Keratinocyte (primary cell): ENCODE data around the gene DCAKD. TPM values are rescaled to one million over a fixed set of nuclear protein-coding genes. Genes with fewer than 3 reads are reported as not detected.

ENCODE experiments used
- DNase-seq: peaks from one replicate; pipeline ENCODE4 v3.0.0-alpha.2; 2011; ENCODE audit warnings: low read depth, missing footprints, low spot score
- FAIRE-seq: peaks from 2 replicates; lab custom pipeline; 2011; peaks lifted over from hg19 to GRCh38; lab: Jason Lieb, UNC
- H2AFZ ChIP-seq: 2 replicates; pipeline ENCODE4 v1.6.0; 2012; ENCODE audit warnings: low read length, control low read depth, inconsistent platforms; ENCODE audit not compliant: control insufficient read depth
- H3K27ac ChIP-seq: 2 replicates; pipeline ENCODE4 v1.5.1; 2011; ENCODE audit warnings: low read length; ENCODE audit not compliant: control insufficient read depth, insufficient read depth
- H3K27me3 ChIP-seq: 3 replicates; pipeline ENCODE4 v1.6.0; 2011; ENCODE audit warnings: low read length; ENCODE audit not compliant: control insufficient read depth, insufficient read depth; ENCODE audit errors: extremely low read depth
- H3K36me3 ChIP-seq, 2 experiments: 2 replicates in 1 of 2; 3 replicates in 1 of 2; pipeline ENCODE4 v1.5.1; 2011; ENCODE audit warnings: low read length in 2 of 2, mild to moderate bottlenecking in 1 of 2; ENCODE audit not compliant: control insufficient read depth in 2 of 2, insufficient read depth in 2 of 2; ENCODE audit errors: extremely low read depth in 1 of 2
- H3K4me1 ChIP-seq: 3 replicates; pipeline ENCODE4 v1.5.1; 2011; ENCODE audit warnings: low read length; ENCODE audit not compliant: control insufficient read depth, insufficient read depth; ENCODE audit errors: extremely low read depth
- H3K4me2 ChIP-seq: 3 replicates; pipeline ENCODE4 v1.6.0; 2011; ENCODE audit warnings: low read depth, low read length; ENCODE audit not compliant: control insufficient read depth, insufficient read depth; ENCODE audit errors: extremely low read depth
- H3K4me3 ChIP-seq, 3 experiments: fragments of 200-600 bp in 1 of 3; sonication (generic) in 1 of 3; 2 replicates in 2 of 3; 3 replicates in 1 of 3; pipeline ENCODE4 v1.5.1; 2011 to 2016; ENCODE audit warnings: low read length in 3 of 3, mild to moderate bottlenecking in 3 of 3, control low read depth in 2 of 3, inconsistent platforms in 1 of 3, low read depth in 1 of 3, mixed read lengths in 1 of 3, mixed run types in 1 of 3, moderate library complexity in 1 of 3; ENCODE audit not compliant: control insufficient read depth in 2 of 3, insufficient read depth in 2 of 3; ENCODE audit errors: extremely low read depth in 1 of 3
- H3K79me2 ChIP-seq: 2 replicates; pipeline ENCODE4 v1.6.0; 2012; ENCODE audit warnings: low read length; ENCODE audit not compliant: control insufficient read depth, insufficient read depth
- H3K9ac ChIP-seq: 3 replicates; pipeline ENCODE4 v1.6.0; 2011; ENCODE audit warnings: low read length; ENCODE audit not compliant: control insufficient read depth, insufficient read depth; ENCODE audit errors: extremely low read depth
- H3K9me1 ChIP-seq: 3 replicates; pipeline ENCODE4 v1.6.0; 2011; ENCODE audit warnings: low read length; ENCODE audit not compliant: control insufficient read depth, insufficient read depth; ENCODE audit errors: extremely low read depth
- H3K9me3 ChIP-seq: 2 replicates; pipeline ENCODE4 v1.5.1; 2012; ENCODE audit warnings: low read depth, low read length; ENCODE audit not compliant: control insufficient read depth
- H4K20me1 ChIP-seq: 3 replicates; pipeline ENCODE4 v1.6.0; 2011; ENCODE audit warnings: low read length; ENCODE audit not compliant: control insufficient read depth, insufficient read depth; ENCODE audit errors: extremely low read depth
- EZH2 ChIP-seq: IDR thresholded peaks from one replicate; pipeline ENCODE4 v1.6.1; 2012; ENCODE audit warnings: inconsistent platforms, mild to moderate bottlenecking, low read length, moderate library complexity
- dilution Hi-C: fragments of 300-500 bp; cut with MboI; formaldehyde crosslinking; loops from one replicate; pipeline ENCODE4 v1.7.0; 2020; ENCODE audit warnings: low sequenced_read_pairs; ENCODE audit not compliant: extremely low pct_ligation_motif_present
- polyA plus RNA-seq, 5 experiments: library from polyadenylated mRNA; depleted of rRNA in 3 of 5; stranded (reverse) in 3 of 5; stranded (forward) in 1 of 5; unstranded in 1 of 5; fragments of >200 nt; gene quantifications; 1 replicate in 1 of 5; 2 replicates in 3 of 5; 3 replicates in 1 of 5; pipeline versions ENCODE4 v1.2.1 to v1.2.3, GENCODE V29; 2011 to 2012; ENCODE audit warnings: missing spikeins in 2 of 5, low read depth in 1 of 5, low replicate concordance in 1 of 5
- TF ChIP-seq, protein P1 (sequence below), 3 experiments: IDR thresholded peaks in 1 of 3; conservative IDR thresholded peaks in 1 of 3; optimal IDR thresholded peaks in 1 of 3; 2 replicates in 2 of 3; 3 replicates in 1 of 3; pipeline versions ENCODE3 to v1.5.1; 2011; ENCODE audit warnings: low read length in 3 of 3, mild to moderate bottlenecking in 3 of 3, moderate library complexity in 2 of 3, control low read depth in 1 of 3, inconsistent platforms in 1 of 3; ENCODE audit not compliant: insufficient read depth in 2 of 3; ENCODE audit errors: extremely low read depth in 1 of 3

The DCAKD gene
- polyA plus RNA-seq, 1 donor (not counting 4 experiments of a cell fraction or from before 2014, with no cell fraction given): 18.7 TPM

- Histone ChIP-seq H3K4me2 (no peak overlapping the region), H3K9me1 (no peaks in the 10 kb centered on the region), H3K4me3 (no peak overlapping the region), H3K4me1 (no peaks in the 10 kb centered on the region), H4K20me1 (no peaks in the 10 kb centered on the region), H3K27ac (no peak overlapping the region), H3K9ac (no peak overlapping the region), H3K27me3 (peaks cover 32% of the 10 kb centered on the region), H2AFZ (no peak overlapping the region), H3K36me3 (no peaks in the 10 kb centered on the region), H3K79me2 (no peaks in the 10 kb centered on the region), H3K9me3 (no peaks in the 10 kb centered on the region)
- TF ChIP-seq, protein P1, sequence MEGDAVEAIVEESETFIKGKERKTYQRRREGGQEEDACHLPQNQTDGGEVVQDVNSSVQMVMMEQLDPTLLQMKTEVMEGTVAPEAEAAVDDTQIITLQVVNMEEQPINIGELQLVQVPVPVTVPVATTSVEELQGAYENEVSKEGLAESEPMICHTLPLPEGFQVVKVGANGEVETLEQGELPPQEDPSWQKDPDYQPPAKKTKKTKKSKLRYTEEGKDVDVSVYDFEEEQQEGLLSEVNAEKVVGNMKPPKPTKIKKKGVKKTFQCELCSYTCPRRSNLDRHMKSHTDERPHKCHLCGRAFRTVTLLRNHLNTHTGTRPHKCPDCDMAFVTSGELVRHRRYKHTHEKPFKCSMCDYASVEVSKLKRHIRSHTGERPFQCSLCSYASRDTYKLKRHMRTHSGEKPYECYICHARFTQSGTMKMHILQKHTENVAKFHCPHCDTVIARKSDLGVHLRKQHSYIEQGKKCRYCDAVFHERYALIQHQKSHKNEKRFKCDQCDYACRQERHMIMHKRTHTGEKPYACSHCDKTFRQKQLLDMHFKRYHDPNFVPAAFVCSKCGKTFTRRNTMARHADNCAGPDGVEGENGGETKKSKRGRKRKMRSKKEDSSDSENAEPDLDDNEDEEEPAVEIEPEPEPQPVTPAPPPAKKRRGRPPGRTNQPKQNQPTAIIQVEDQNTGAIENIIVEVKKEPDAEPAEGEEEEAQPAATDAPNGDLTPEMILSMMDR (optimal IDR thresholded peaks at IDR 0.05 in 1 of 3, IDR thresholded peaks at IDR 0.05 in 1 of 3, conservative IDR thresholded peaks at IDR 0.05 in 1 of 3; ENCODE audit: extremely low read depth in 1 of 3, insufficient read depth in 2 of 3, low read length in 3 of 3): no peak
- TF ChIP-seq EZH2: no peak
- dilution Hi-C loops: no loop called here
- DNase-seq (no peak), FAIRE-seq (no peak)
Measured at GRCh38 chr17:44995436-44996001, 55.9 kb downstream of the DCAKD start.

- FAIRE-seq (no peak), DNase-seq (no peak)
- dilution Hi-C loops: no loop called here
- Histone ChIP-seq H3K27ac (no peak overlapping the region), H3K4me3 (no peak overlapping the region), H4K20me1 (no peaks in the 10 kb centered on the region), H2AFZ (no peak overlapping the region), H3K36me3 (no peaks in the 10 kb centered on the region), H3K79me2 (no peaks in the 10 kb centered on the region), H3K9ac (no peak overlapping the region), H3K27me3 (peaks cover 44% of the 10 kb centered on the region), H3K4me1 (no peaks in the 10 kb centered on the region), H3K4me2 (no peak overlapping the region), H3K9me3 (no peaks in the 10 kb centered on the region), H3K9me1 (no peaks in the 10 kb centered on the region)
- TF ChIP-seq, protein P1 (optimal IDR thresholded peaks at IDR 0.05 in 1 of 3, IDR thresholded peaks at IDR 0.05 in 1 of 3, conservative IDR thresholded peaks at IDR 0.05 in 1 of 3; ENCODE audit: extremely low read depth in 1 of 3, insufficient read depth in 2 of 3, low read length in 3 of 3): no peak
- no peak for TF ChIP-seq EZH2
Measured at GRCh38 chr17:44992242-44992939, 59.0 kb downstream of the DCAKD start.
